Embryonic facial prominence (tissue), 1 donor: ENCODE data around the gene STAT4.

Source experiments
- DNase-seq: peaks from one replicate; pipeline ENCODE4 v3.0.0-alpha.2; 2016; ENCODE audit errors: extremely low spot score

Gene STAT4

DNA sequence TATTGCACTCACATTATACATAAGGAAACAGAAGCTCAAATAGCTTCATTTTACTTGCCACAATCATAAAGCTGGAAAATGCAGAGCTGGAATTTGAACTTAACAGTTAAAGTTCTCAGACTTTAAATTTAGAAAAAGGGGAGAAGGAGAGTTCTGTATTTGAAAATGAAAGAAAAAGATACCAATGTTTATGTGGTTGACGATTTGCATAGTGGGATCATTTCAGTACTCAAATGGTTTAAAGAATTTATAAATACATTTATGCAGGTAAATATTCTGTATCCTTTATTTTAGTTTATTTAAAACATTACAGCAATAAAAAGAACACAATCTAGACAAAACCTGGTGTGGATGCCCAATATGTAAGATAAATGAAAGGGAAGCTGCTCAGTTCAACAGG, 25.5 kb upstream of the STAT4 start:
- DNase-seq, result no peak

- DNase-seq, result no peak
These were observed 23.6 kb upstream of the STAT4 start for GRCh38 chr2:191174442-191174841.

DNA sequence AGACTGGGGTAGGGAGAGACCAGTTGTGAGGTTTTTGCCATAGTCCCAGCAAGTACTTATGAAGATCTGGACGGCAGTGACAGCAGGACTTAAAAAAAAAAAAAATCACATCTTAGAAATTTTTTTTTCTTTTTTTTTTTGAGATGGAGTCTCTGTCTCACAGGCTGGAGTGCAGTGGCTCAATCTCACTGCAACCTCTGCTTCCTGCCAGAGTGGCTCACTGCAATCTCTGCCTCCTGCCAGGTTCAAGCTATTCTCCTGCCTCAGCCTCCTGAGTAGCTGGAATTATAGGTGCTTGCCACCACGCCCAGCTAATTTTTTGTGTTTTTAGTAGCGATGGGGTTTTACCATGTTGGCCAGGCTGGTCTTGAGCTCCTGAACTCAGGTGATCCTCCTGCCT, 22.4 kb upstream of the STAT4 start:
- no peak for DNase-seq

DNA sequence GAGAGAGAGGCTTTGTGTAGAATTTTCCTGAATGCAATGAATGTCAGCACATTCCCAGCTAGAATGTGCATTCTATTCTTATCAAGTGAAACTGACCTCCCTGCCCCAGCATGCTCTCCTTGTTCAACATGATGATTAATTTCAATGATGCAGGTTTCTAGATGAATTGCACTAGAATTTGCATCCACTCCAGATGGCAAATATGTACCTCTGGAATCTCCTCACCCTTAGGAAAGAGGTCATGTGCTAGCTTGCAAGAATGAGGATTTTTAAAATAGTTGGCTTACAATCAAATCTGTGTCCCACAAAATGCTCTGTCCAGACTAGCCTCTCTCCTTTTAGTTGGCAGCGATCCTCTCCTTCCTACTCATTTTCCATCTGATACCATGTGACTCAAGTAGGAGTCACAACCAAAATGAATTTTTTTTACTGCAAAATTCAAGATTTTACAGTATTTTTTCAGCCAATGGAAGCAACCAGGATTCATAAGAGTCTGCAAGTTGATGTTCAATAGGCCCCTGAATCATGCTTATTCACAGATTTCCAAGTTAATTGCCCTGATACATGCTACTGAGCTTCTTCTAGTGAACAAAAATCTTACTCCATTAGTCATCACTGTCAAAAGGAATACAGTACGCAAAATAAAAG, 21.0 kb upstream of the STAT4 start:
- no peak for DNase-seq

DNA sequence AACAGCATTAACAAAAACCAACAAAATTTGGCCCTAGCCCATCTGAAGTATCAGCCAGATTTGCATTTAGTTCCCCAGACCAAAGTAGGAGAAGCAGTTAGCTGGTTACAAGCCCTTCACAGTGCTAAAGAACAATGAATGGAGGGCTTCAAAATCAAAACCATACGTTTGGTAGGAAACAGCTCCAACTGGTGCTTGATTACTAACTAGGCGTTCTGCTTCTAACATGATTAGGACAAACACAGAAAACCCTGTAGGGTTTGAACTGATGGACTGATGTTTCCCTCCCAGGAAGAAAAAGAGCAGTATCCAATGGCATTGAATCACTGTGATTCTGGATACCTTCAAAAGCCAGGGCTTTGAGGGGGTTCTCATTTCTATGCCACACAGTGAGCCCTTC, 20.5 kb upstream of the STAT4 start:
- peak; percentile 31 for DNase-seq

GRCh38 chr2:191170773-191171172, 20.0 kb upstream of the STAT4 start:
- DNase-seq, result no peak

GRCh38 chr2:191170301-191170636, 19.5 kb upstream of the STAT4 start:
- DNase-seq, result no peak

GRCh38 chr2:191169456-191170300, 18.9 kb upstream of the STAT4 start:
- DNase-seq, result no peak

GRCh38 chr2:191167766-191168165, 17.0 kb upstream of the STAT4 start:
- no peak for DNase-seq

DNA sequence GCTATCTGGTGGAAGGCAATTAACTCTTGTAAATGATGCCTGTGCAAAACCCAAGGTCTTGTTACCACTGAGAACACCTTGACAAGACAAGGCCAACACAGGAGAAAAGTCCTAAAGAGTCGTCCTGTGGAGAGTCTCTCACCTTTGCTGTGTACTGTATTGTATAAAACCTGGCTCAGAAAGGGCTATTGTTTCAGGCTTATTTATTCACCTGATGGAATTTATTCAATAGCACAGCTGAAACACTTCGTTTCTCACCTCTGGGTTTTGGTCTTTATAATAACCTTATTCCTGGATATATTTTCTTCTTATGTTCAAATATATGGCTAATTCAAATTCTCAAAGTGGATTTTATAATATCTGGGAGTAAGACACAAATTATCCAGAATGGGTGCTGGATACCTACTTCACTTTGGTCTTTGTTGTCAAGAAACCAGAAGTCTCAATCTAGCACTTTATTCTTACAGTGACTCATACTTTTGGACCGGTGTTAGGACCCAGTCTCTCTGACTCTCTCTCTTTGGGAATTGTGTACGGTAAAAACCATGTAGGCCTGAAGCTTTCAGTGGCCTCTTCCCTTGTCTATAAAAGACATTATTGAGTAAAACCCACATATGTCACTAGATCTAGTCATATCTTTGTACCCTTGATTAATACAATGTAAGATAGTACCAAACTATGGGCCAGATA, 16.1 kb upstream of the STAT4 start:
- DNase-seq, result no peak

DNA sequence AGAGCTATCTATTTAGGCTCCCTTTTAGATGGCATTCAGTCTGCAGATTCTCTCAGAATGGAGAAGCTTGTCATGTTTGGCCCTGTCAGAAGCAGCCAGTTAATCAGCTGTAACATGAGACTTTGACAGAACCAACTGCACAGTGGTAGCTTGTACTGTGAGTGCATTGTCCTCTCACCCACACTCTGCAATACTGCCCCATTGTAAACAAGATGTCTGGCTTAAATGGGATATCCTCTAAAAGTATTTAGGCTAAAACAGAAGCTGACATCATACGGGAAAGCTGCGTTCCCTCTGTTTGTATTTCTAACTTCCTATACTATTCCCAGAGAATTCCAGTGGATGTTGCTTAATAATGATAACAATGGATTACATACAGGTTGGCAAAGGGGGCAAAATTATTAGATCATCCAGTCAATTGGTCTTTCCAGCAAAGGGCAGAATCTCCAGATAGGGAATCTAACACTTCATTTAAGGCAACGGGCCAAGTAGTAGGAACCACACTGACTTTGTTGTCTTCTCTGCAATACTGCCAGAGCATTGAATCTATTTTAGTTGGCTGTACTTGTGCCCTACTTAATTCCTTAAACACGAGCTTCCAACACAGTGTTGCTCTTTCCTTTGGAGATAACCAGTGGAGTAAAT, 15.4 kb upstream of the STAT4 start:
- no peak for DNase-seq

DNA sequence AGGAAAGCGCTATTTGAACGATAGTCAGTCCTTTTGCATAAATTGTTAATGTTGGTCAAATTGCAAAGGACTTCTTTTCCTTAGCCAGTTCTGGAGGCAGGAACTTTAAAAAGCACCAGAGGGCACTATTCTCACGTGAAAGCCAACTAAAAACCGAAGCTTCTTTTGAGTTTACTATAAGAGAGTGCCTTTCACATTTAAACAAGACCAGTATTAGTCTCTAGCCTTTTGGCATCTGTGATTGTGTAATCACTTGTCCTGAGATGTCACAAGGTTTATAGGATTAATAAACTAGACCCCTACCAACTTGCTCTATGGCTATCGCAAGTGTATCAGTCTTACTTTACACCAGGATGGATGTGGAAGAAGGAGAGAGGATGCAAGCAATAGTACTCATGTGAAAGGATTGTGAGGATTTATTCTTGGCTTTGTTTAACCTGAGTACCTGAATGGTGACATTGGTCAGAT, 14.4 kb upstream of the STAT4 start:
- DNase-seq, result peak; percentile 39

DNA sequence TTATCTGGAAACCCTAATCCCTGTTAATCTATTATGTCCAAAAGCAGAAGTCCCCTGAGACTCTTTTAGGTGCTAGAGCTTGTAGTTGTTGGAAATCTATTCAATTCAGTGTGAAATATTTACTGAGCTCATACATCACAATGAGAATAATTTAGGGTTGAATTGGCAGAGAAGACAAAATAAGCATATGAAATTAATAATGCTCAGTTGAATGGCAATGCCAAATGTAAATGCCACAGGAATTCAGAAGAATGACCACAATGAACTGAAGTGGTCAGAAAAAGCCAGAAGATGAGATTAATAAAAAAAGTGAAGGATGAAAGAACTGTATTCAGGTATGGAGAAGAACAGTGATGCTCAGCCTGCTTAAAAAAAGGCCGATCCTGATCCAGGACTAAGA, 8.0 kb upstream of the STAT4 start:
- DNase-seq, result no peak

- DNase-seq, result no peak
These were observed 7.4 kb upstream of the STAT4 start for GRCh38 chr2:191158193-191158592.

DNA sequence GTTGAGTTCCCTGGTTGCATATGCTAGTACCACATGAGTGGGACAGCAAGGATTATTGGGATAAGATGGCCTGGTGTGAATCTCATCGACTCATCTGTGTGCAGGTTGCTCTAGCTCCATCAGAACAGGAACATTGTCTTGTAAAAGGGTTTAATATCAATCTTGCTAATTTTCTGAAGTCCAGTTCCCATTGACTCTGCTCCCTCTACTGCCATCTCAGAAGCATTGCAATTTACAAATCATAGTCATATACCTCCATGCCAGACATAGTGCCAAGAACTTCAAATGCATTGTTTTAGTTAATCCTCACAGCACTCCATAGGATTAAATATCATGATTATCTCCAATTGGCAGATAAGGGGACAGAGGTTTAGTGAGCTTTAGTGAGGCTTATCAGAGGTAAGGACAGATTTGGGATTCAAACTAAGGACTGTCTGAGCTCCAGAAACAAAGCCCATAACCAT, 4.8 kb upstream of the STAT4 start:
- no peak for DNase-seq

DNA sequence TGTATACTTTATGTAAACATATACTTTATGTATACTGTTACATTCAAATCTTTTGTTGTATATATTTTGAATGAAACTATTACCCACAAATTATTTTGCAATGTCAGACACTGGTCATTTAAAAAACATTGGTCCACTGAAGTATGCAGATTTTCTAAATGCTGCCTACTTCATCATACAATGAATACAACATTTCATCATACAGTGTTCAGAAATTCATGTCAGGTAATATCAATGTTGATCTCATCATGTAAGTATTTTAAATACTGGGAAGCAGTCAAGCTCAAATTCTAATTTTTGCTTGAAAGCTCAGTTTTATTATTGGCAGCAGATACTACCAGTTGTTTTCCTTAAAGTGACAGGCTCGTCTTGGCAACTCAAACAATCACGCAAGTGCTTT, 2.9 kb upstream of the STAT4 start:
- no peak for DNase-seq

DNA sequence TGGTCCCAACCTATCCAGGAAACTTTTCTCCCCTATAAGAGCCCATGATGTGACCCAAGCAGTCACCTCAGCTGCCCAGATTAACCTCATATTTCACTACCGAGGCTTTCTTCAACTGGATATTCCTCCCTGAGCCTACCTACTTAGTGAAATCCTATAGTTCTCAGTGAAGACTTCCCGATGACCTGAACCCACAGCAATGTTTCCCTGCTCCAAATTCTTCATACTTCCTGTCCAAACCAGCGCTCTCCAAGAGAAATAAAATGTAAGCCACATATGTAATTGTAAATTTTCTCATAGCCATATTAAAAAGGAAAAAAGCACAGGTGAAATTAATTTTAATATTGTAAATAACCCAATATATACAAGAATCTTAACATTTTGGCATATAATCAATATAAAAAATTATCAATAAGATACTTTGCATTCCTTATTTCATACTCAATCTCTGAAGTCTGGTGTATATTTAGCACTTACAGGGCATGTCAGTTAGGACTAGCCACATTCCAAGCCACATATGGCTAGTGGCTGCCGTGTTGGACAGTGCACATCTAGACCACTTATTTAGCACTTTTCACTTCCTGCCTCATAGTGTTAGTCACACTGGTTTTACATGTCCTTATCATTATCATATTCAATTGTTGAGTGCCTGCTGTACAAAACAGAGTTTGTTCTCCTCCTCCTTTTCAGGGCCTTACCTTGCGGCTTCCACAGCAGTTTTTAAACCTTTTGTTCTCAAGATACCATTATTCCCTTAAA, 1.9 kb upstream of the STAT4 start:
- DNase-seq, result no peak

DNA sequence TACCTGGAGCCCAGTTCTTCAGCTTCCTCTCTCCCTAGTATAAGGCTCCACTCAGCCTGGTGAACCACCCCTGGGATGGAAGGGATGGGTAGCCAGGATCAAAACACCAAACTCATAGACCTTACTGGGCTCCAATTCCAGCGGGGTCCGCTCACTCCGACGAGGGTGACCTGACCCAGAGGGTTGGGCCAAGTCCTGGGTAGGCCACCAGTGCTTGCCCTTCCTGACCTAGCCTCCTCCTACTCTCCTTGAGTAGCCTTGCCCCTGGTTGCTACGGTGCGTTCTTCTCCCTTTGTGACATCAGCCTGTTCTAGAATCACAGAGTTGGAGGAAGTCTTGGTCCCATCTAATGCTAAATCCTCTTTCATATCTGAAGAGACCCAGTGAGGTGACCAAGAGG, 537 bp upstream of the STAT4 start:
- DNase-seq, result no peak

DNA sequence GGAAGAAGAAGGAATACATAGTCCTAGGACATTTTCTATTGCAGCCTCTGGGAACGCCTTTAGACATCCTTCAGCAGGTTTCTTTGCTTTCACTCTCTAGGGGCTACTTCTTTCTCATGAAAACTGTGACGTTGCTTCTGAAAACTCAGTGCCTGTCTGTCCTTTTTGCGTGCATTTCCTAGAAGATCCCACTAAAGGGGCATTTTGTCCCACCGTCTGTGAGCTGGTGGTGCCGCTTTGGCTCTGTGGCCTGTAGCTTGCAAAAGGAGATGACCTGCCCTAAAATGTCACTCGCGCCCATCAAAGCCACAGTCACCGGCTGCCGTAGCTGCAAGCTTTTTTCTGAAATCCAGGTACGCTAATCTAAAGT, 579 bp downstream of the STAT4 start:
- DNase-seq, result no peak

GRCh38 chr2:191149391-191149790, 1.4 kb downstream of the STAT4 start:
- no peak for DNase-seq

DNA sequence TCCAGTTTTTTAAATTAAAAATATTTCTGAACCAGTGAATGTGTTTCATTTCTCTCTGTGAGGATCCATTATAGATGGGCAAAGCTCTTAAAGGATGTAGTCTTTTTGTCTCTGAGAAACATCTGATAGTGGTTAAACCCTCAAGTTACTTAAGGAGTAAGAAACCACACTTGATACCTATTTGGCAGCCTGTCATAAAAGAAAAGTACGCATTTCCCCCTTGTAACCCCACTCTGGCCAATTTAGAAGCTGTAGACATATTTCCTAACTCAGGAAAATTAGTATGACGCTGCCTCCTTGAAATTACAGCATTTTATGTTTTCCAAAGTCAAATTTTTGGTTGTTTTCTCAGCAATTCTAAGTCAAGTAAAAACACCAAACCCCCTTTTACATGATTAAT, 2.0 kb downstream of the STAT4 start:
- DNase-seq, result no peak

GRCh38 chr2:191148281-191148680, 2.5 kb downstream of the STAT4 start:
- DNase-seq, result no peak
